ENCODE measurements around the gene ADAM33.

The ADAM33 gene

GRCh38 chr20:3645309-3646066 lies 36.3 kb downstream of the ADAM33 start:
- DNase-seq = no peak

DNA sequence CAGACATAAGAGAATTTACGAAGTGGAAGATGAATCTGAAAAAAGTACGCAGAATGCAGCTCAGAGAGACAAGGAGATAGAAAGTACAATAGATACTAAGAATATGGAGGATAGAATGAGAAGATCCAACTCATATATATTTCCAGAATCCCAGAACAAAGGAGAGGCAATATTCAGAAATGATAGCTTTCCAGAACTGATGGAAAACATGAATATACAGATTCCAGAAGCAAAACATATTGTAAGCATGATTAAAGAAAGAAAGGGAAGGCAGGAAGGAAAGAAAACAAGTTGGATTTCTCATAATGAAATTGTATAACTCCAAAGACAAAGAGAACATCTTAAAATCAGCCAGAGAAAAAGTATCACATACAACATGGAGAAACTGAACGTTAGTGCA lies 41.6 kb downstream of the ADAM33 start:
- no peak for DNase-seq

GRCh38 chr20:3635346-3635745 lies 46.5 kb downstream of the ADAM33 start:
- DNase-seq = no peak

GRCh38 chr20:3633913-3634478 lies 47.8 kb downstream of the ADAM33 start:
- no peak for DNase-seq

DNA sequence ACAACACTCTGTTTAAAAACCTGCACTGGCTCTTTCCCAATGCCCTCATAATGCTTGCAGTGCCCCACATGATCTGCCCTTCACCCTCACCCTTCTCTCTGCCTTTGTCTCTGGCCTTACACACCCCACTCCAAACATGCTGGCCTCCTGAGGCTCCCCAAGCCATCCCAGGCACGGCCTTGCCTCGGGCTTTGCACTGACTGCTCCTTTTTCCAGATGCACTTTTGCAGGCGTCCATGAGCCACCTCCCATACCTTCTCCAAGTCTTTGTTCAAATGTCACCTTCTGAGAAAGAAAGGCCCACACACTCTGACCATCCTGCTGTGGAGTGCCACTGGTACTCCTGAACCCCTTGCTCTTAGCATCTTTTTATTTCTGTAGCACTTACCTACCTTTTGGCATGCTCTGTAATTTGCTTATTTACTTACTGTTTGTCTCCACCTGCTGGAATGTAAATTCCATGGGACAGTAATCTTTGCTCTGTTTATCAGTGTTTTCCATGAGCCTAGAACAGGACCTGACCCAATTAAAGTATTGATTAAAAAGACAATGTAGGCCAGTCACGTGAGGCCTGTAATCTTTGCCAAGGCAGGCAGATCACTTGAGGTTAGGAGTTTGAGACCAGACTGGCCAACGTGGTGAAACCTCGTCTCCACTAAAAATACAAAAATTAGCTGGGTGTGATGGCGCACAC lies 49.4 kb downstream of the ADAM33 start:
- DNase-seq = no peak

GRCh38 chr20:3631534-3631933 lies 50.3 kb downstream of the ADAM33 start:
- no peak for DNase-seq

GRCh38 chr20:3630429-3630828 lies 51.4 kb downstream of the ADAM33 start:
- no peak for DNase-seq

- no peak for DNase-seq
Observed at GRCh38 chr20:3629893-3630292, 51.9 kb downstream of the ADAM33 start.

- DNase-seq = no peak
Observed at GRCh38 chr20:3628502-3629314, 53.1 kb downstream of the ADAM33 start.

- DNase-seq = no peak
Observed at GRCh38 chr20:3627476-3627875, 54.3 kb downstream of the ADAM33 start.

DNA sequence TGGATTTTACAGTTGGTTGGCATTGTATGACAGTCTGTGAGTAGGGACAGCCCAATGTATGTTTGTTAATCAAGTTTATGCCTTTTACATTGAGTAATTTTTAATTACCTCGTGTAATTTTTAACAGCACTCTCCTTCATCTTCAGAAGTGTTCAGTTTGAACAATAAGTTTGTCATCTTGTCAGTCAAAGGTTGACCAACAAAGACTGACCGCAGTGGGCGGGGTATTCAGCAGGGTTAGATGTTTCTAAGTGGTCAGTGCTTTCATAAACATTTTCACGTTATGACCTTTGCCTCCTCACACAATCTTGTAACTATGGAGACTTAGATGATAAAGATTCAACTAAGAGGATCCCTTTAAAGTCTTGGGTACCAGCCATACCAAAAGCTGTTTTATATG lies 59.4 kb downstream of the ADAM33 start:
- DNase-seq = no peak

- no peak for DNase-seq
Observed at GRCh38 chr20:3621111-3621510, 60.7 kb downstream of the ADAM33 start.
